ENCODE data around the gene DYNC1H1.

DYNC1H1 gene

GRCh38 chr14:102088012-102088792 lies 123.8 kb downstream of the DYNC1H1 start:
- Mint-ChIP-seq H3K27me3 (ENCODE audit: low read depth) (no peaks in the 10 kb centered on the region), H3K4me3 (peak overlapping the region; percentile 93), H3K4me1 (ENCODE audit: low read depth) (peaks cover 44% of the 10 kb centered on the region), H3K36me3 (ENCODE audit: low read depth) (peaks cover 32% of the 10 kb centered on the region), H3K27ac (peak overlapping the region; percentile 88), H3K9me3 (no peaks in the 10 kb centered on the region)
- peak; percentile 55 for DNase-seq (ENCODE audit: low spot score)

GRCh38 chr14:102089621-102090343 lies 125.4 kb downstream of the DYNC1H1 start:
- Mint-ChIP-seq H3K27ac (peak overlapping the region; percentile 50), H3K9me3 (no peaks in the 10 kb centered on the region), H3K36me3 (ENCODE audit: low read depth) (peaks cover 16% of the 10 kb centered on the region), H3K27me3 (ENCODE audit: low read depth) (no peaks in the 10 kb centered on the region), H3K4me1 (ENCODE audit: low read depth) (peaks cover 28% of the 10 kb centered on the region), H3K4me3 (peak overlapping the region; percentile 93)
- no peak for DNase-seq (ENCODE audit: low spot score)

- Mint-ChIP-seq H3K4me3 (no peak overlapping the region), H3K4me1 (ENCODE audit: low read depth) (peaks cover 24% of the 10 kb centered on the region), H3K9me3 (no peaks in the 10 kb centered on the region), H3K36me3 (ENCODE audit: low read depth) (peaks cover 6% of the 10 kb centered on the region), H3K27ac (no peak overlapping the region), H3K27me3 (ENCODE audit: low read depth) (no peaks in the 10 kb centered on the region)
- no peak for DNase-seq (ENCODE audit: low spot score)
Observed at GRCh38 chr14:102090713-102091112, 126.3 kb downstream of the DYNC1H1 start.

GRCh38 chr14:102092806-102093205 lies 128.4 kb downstream of the DYNC1H1 start:
- no peaks in the 10 kb centered on the region for H3K27me3 Mint-ChIP-seq (ENCODE audit: low read depth)
- no peaks in the 10 kb centered on the region for H3K9me3 Mint-ChIP-seq
- H3K4me1 Mint-ChIP-seq (ENCODE audit: low read depth): peaks cover 30% of the 10 kb centered on the region
- H3K4me3 Mint-ChIP-seq: no peak overlapping the region
- H3K27ac Mint-ChIP-seq: no peak overlapping the region
- DNase-seq (ENCODE audit: low spot score): no peak
- H3K36me3 Mint-ChIP-seq (ENCODE audit: low read depth): no peaks in the 10 kb centered on the region

GRCh38 chr14:102094101-102094500 lies 129.7 kb downstream of the DYNC1H1 start:
- H3K4me3 Mint-ChIP-seq: no peak overlapping the region
- DNase-seq (ENCODE audit: low spot score): no peak
- no peak overlapping the region for H3K27ac Mint-ChIP-seq
- H3K36me3 Mint-ChIP-seq (ENCODE audit: low read depth): no peaks in the 10 kb centered on the region
- peaks cover 21% of the 10 kb centered on the region for H3K4me1 Mint-ChIP-seq (ENCODE audit: low read depth)
- H3K27me3 Mint-ChIP-seq (ENCODE audit: low read depth): no peaks in the 10 kb centered on the region
- H3K9me3 Mint-ChIP-seq: no peaks in the 10 kb centered on the region

GRCh38 chr14:102095231-102095870 lies 131.0 kb downstream of the DYNC1H1 start:
- H3K27me3 Mint-ChIP-seq (ENCODE audit: low read depth): no peaks in the 10 kb centered on the region
- no peak overlapping the region for H3K27ac Mint-ChIP-seq
- no peaks in the 10 kb centered on the region for H3K9me3 Mint-ChIP-seq
- peaks cover 13% of the 10 kb centered on the region for H3K4me1 Mint-ChIP-seq (ENCODE audit: low read depth)
- H3K4me3 Mint-ChIP-seq: no peak overlapping the region
- DNase-seq (ENCODE audit: low spot score): peak; percentile 27
- H3K36me3 Mint-ChIP-seq (ENCODE audit: low read depth): no peaks in the 10 kb centered on the region

- H3K36me3 Mint-ChIP-seq (ENCODE audit: low read depth): no peaks in the 10 kb centered on the region
- H3K4me1 Mint-ChIP-seq (ENCODE audit: low read depth): peaks cover 13% of the 10 kb centered on the region
- no peaks in the 10 kb centered on the region for H3K27me3 Mint-ChIP-seq (ENCODE audit: low read depth)
- DNase-seq (ENCODE audit: low spot score): no peak
- H3K9me3 Mint-ChIP-seq: no peaks in the 10 kb centered on the region
- H3K4me3 Mint-ChIP-seq: no peak overlapping the region
- H3K27ac Mint-ChIP-seq: no peak overlapping the region
Observed at GRCh38 chr14:102095871-102096568, 131.6 kb downstream of the DYNC1H1 start.

- no peak overlapping the region for H3K27ac Mint-ChIP-seq
- H3K36me3 Mint-ChIP-seq (ENCODE audit: low read depth): no peaks in the 10 kb centered on the region
- no peak overlapping the region for H3K4me3 Mint-ChIP-seq
- no peaks in the 10 kb centered on the region for H3K27me3 Mint-ChIP-seq (ENCODE audit: low read depth)
- peaks cover 13% of the 10 kb centered on the region for H3K4me1 Mint-ChIP-seq (ENCODE audit: low read depth)
- no peaks in the 10 kb centered on the region for H3K9me3 Mint-ChIP-seq
- peak; percentile 39 for DNase-seq (ENCODE audit: low spot score)
Observed at GRCh38 chr14:102096569-102097188, 132.3 kb downstream of the DYNC1H1 start.

GRCh38 chr14:102097441-102098135 lies 133.2 kb downstream of the DYNC1H1 start:
- no peaks in the 10 kb centered on the region for H3K27me3 Mint-ChIP-seq (ENCODE audit: low read depth)
- no peak overlapping the region for H3K4me3 Mint-ChIP-seq
- H3K36me3 Mint-ChIP-seq (ENCODE audit: low read depth): no peaks in the 10 kb centered on the region
- no peaks in the 10 kb centered on the region for H3K9me3 Mint-ChIP-seq
- H3K4me1 Mint-ChIP-seq (ENCODE audit: low read depth): peaks cover 13% of the 10 kb centered on the region
- no peak for DNase-seq (ENCODE audit: low spot score)
- no peak overlapping the region for H3K27ac Mint-ChIP-seq

- no peak for DNase-seq (ENCODE audit: low spot score)
- no peaks in the 10 kb centered on the region for H3K9me3 Mint-ChIP-seq
- H3K4me1 Mint-ChIP-seq (ENCODE audit: low read depth): no peaks in the 10 kb centered on the region
- no peak overlapping the region for H3K27ac Mint-ChIP-seq
- no peak overlapping the region for H3K4me3 Mint-ChIP-seq
- H3K36me3 Mint-ChIP-seq (ENCODE audit: low read depth): no peaks in the 10 kb centered on the region
- H3K27me3 Mint-ChIP-seq (ENCODE audit: low read depth): peaks cover 6% of the 10 kb centered on the region
Observed at GRCh38 chr14:102103062-102103695, 138.8 kb downstream of the DYNC1H1 start.

GRCh38 chr14:102105369-102105768 lies 141.0 kb downstream of the DYNC1H1 start:
- peaks cover 7% of the 10 kb centered on the region for H3K9me3 Mint-ChIP-seq
- H3K36me3 Mint-ChIP-seq (ENCODE audit: low read depth): no peaks in the 10 kb centered on the region
- H3K4me3 Mint-ChIP-seq: no peak overlapping the region
- H3K27ac Mint-ChIP-seq: no peak overlapping the region
- DNase-seq (ENCODE audit: low spot score): no peak
- H3K27me3 Mint-ChIP-seq (ENCODE audit: low read depth): peaks cover 6% of the 10 kb centered on the region
- H3K4me1 Mint-ChIP-seq (ENCODE audit: low read depth): no peaks in the 10 kb centered on the region

Data from T-helper 2 cell treated with Interferon-gamma antibody and Interleukin-4, amounts not matched to agents 5 μg/mL and 100 μg/mL, for 36 hours (primary cell).